Erythroblast (primary cell): ENCODE results near the gene UNC13B.
"Not testable (repeated sequence)": the region's sequence is repeated elsewhere in the genome, so short reads cannot be mapped to it uniquely, and the experiment has no call there.

ENCODE experiments used
- DNase-seq, 2 experiments: peaks; one replicate each; lab custom pipeline; 2025; lab: John Stamatoyannopoulos, UW
- GATA1 ChIP-seq: IDR thresholded peaks from 2 replicates; pipeline ENCODE4 v1.6.1; 2011; ENCODE audit warnings: low read depth, mild to moderate bottlenecking, control low read depth, low read length, moderate library complexity
- POLR2A ChIP-seq: IDR thresholded peaks from 2 replicates; pipeline ENCODE4 v1.6.1; 2011; ENCODE audit warnings: mild to moderate bottlenecking, low read length

Gene UNC13B

GRCh38 chr9:35398651-35399335 is 237.0 kb downstream of the UNC13B start:
- no peak for DNase-seq
- TF ChIP-seq GATA1 (no peak), POLR2A (no peak)

- TF ChIP-seq GATA1 (no peak), POLR2A (no peak)
- DNase-seq, result no peak
Observed at GRCh38 chr9:35404865-35405264, 243.1 kb downstream of the UNC13B start.

- TF ChIP-seq POLR2A (no peak), GATA1 (no peak)
- DNase-seq, result peak; percentile 47 to 52
Observed at GRCh38 chr9:35406183-35406959, 244.6 kb downstream of the UNC13B start.

GRCh38 chr9:35407846-35408245 is 246.0 kb downstream of the UNC13B start:
- TF ChIP-seq GATA1 (no peak), POLR2A (no peak)
- DNase-seq, result no peak

GRCh38 chr9:35409434-35409833 is 247.6 kb downstream of the UNC13B start:
- not testable (repeated sequence) for DNase-seq

GRCh38 chr9:35414889-35415288 is 253.1 kb downstream of the UNC13B start:
- DNase-seq, result no peak
- TF ChIP-seq POLR2A, result no peak
- no peak for TF ChIP-seq GATA1

- TF ChIP-seq GATA1, result no peak
- no peak for TF ChIP-seq POLR2A
- DNase-seq, result peak in 1 of 2 experiments; percentile 43
Observed at GRCh38 chr9:35415402-35416097, 253.7 kb downstream of the UNC13B start.

GRCh38 chr9:35416098-35416427 is 254.3 kb downstream of the UNC13B start:
- DNase-seq, result no peak
- no peak for TF ChIP-seq GATA1
- no peak for TF ChIP-seq POLR2A

- TF ChIP-seq POLR2A (no peak), GATA1 (no peak)
- DNase-seq, result no peak
Observed at GRCh38 chr9:35422346-35422745, 260.5 kb downstream of the UNC13B start.

GRCh38 chr9:35422753-35423152 is 260.9 kb downstream of the UNC13B start:
- TF ChIP-seq GATA1 (no peak), POLR2A (no peak)
- DNase-seq, result no peak

GRCh38 chr9:35423499-35423898 is 261.7 kb downstream of the UNC13B start:
- TF ChIP-seq POLR2A (no peak), GATA1 (no peak)
- DNase-seq, result no peak

- DNase-seq, result no peak
- TF ChIP-seq POLR2A (no peak), GATA1 (no peak)
Observed at GRCh38 chr9:35424356-35425352, 262.8 kb downstream of the UNC13B start.

- no peak for DNase-seq
- TF ChIP-seq GATA1 (no peak), POLR2A (no peak)
Observed at GRCh38 chr9:35426627-35427026, 264.8 kb downstream of the UNC13B start.
